H9 (cell line): ENCODE data around the gene TOGARAM1. TPM values are rescaled to one million over a fixed set of nuclear protein-coding genes. Genes with fewer than 3 reads are reported as not detected.

Experiments used
- DNase-seq: peaks from one replicate; pipeline ENCODE4 v3.0.0-alpha.2; 2017
- H2AFZ ChIP-seq: one replicate; pipeline ENCODE4 v1.6.1; 2013; ENCODE audit warnings: mild to moderate bottlenecking, low read length, control low read depth, moderate library complexity
- H2AK5ac ChIP-seq: 2 replicates; pipeline ENCODE4 v1.6.1; 2013; ENCODE audit warnings: low read length, control low read depth, mixed read lengths; ENCODE audit not compliant: insufficient read length
- H2BK120ac ChIP-seq: one replicate; pipeline ENCODE4 v1.6.1; 2013; ENCODE audit warnings: low read depth, mild to moderate bottlenecking, low read length, control low read depth, inconsistent platforms; ENCODE audit not compliant: poor library complexity, severe bottlenecking
- H2BK12ac ChIP-seq: 2 replicates; pipeline ENCODE4 v1.6.1; 2013; ENCODE audit warnings: low read length, control low read depth, mixed read lengths, low read depth; ENCODE audit not compliant: insufficient read length
- H2BK15ac ChIP-seq: 2 replicates; pipeline ENCODE4 v1.6.1; 2013; ENCODE audit warnings: low read depth, low read length, control low read depth
- H2BK20ac ChIP-seq: one replicate; pipeline ENCODE4 v1.6.1; 2013; ENCODE audit warnings: low read depth, mild to moderate bottlenecking, low read length, control low read depth, inconsistent platforms; ENCODE audit not compliant: poor library complexity, severe bottlenecking
- H2BK5ac ChIP-seq: 2 replicates; pipeline ENCODE4 v1.6.1; 2013; ENCODE audit warnings: low read length, control low read depth, mixed read lengths; ENCODE audit not compliant: insufficient read length
- H3K14ac ChIP-seq: 2 replicates; pipeline ENCODE4 v1.6.1; 2013; ENCODE audit warnings: low read length, control low read depth; ENCODE audit not compliant: insufficient read depth
- H3K18ac ChIP-seq: 2 replicates; pipeline ENCODE4 v1.6.1; 2013; ENCODE audit warnings: low read depth, mild to moderate bottlenecking, mixed read lengths, low read length, control low read depth; ENCODE audit not compliant: insufficient read length
- H3K23ac ChIP-seq: 2 replicates; pipeline ENCODE4 v1.6.1; 2013; ENCODE audit warnings: low read length, control low read depth, mixed read lengths, low read depth; ENCODE audit not compliant: insufficient read length
- H3K23me2 ChIP-seq: 2 replicates; pipeline ENCODE4 v1.6.1; 2013; ENCODE audit warnings: low read depth, mild to moderate bottlenecking, mixed read lengths, low read length, control low read depth; ENCODE audit not compliant: insufficient read length, poor library complexity, severe bottlenecking
- H3K27ac ChIP-seq: 2 replicates; pipeline ENCODE4 v1.5.1; 2013; ENCODE audit warnings: low read length, control low read depth, mixed read lengths, low read depth; ENCODE audit not compliant: insufficient read length
- H3K27me3 ChIP-seq: 2 replicates; pipeline ENCODE4 v1.6.1; 2013; ENCODE audit warnings: low read length, control low read depth, inconsistent platforms; ENCODE audit not compliant: insufficient read depth
- H3K4ac ChIP-seq: 2 replicates; pipeline ENCODE4 v1.6.1; 2013; ENCODE audit warnings: low read depth, mild to moderate bottlenecking, control low read depth, inconsistent platforms, low read length, moderate library complexity
- H3K4me1 ChIP-seq: 2 replicates; pipeline ENCODE4 v1.6.1; 2013; ENCODE audit warnings: low read length, control low read depth, inconsistent platforms; ENCODE audit not compliant: insufficient read depth
- H3K4me2 ChIP-seq: 2 replicates; pipeline ENCODE4 v1.6.1; 2013; ENCODE audit warnings: low read length, control low read depth, mixed read lengths; ENCODE audit not compliant: insufficient read length, insufficient read depth
- H3K56ac ChIP-seq: 2 replicates; pipeline ENCODE4 v1.6.1; 2013; ENCODE audit warnings: low read depth, mild to moderate bottlenecking, mixed read lengths, low read length, control low read depth; ENCODE audit not compliant: insufficient read length
- H3K79me1 ChIP-seq: 2 replicates; pipeline ENCODE4 v1.6.1; 2013; ENCODE audit warnings: low read depth, mild to moderate bottlenecking, moderate library complexity, low read length, control low read depth, inconsistent platforms; ENCODE audit not compliant: insufficient read depth, poor library complexity, severe bottlenecking
- H3K79me2 ChIP-seq: 2 replicates; pipeline ENCODE4 v1.6.1; 2013; ENCODE audit warnings: low read length, control low read depth, inconsistent platforms; ENCODE audit not compliant: insufficient read depth
- H3K9ac ChIP-seq: 2 replicates; pipeline ENCODE4 v1.6.1; 2013; ENCODE audit warnings: low read length, control low read depth, mixed read lengths; ENCODE audit not compliant: insufficient read length; ENCODE audit errors: extremely low read depth
- H3K9me3 ChIP-seq: one replicate; pipeline ENCODE4 v1.6.1; 2013; ENCODE audit warnings: low read depth, low read length, inconsistent platforms; ENCODE audit not compliant: control insufficient read depth
- H3T11ph ChIP-seq: one replicate; pipeline ENCODE4 v1.6.1; 2013; ENCODE audit warnings: mild to moderate bottlenecking, low read length, control low read depth, inconsistent platforms
- H4K20me1 ChIP-seq: one replicate; pipeline ENCODE4 v1.6.1; 2013; ENCODE audit not compliant: control insufficient read depth, insufficient read length, insufficient read depth
- H4K5ac ChIP-seq: 2 replicates; pipeline ENCODE4 v1.6.1; 2013; ENCODE audit warnings: low read depth, mild to moderate bottlenecking, mixed read lengths, low read length, control low read depth; ENCODE audit not compliant: insufficient read length
- H4K8ac ChIP-seq: replicated peaks from 2 replicates; pipeline ENCODE4 v1.6.1; 2013; ENCODE audit warnings: low read length, control low read depth, mixed read lengths, low read depth; ENCODE audit not compliant: insufficient read length
- H4K91ac ChIP-seq: 2 replicates; pipeline ENCODE4 v1.6.1; 2013; ENCODE audit warnings: low read depth, mild to moderate bottlenecking, moderate library complexity, mixed read lengths, low read length, control low read depth; ENCODE audit not compliant: insufficient read length
- H3K27ac Mint-ChIP-seq, 3 experiments: 2 replicates in 2 of 3; 3 replicates in 1 of 3; pipeline ENCODE4 v1.8.0; 2020 to 2021; ENCODE audit warnings: mixed read lengths in 3 of 3, mild to moderate bottlenecking in 1 of 3, moderate library complexity in 1 of 3
- H3K27me3 Mint-ChIP-seq: 2 replicates; pipeline ENCODE4 v1.8.0; 2021; ENCODE audit warnings: low read depth, mild to moderate bottlenecking, moderate library complexity, mixed read lengths
- H3K36me3 Mint-ChIP-seq, 3 experiments: 2 replicates in 2 of 3; 3 replicates in 1 of 3; pipeline ENCODE4 v1.8.0; 2020 to 2021; ENCODE audit warnings: low read depth in 3 of 3, mixed read lengths in 3 of 3; ENCODE audit not compliant: insufficient read depth in 1 of 3
- H3K4me1 Mint-ChIP-seq, 2 experiments: 2 replicates each; pipeline ENCODE4 v1.8.0; 2020; ENCODE audit warnings: mixed read lengths in 2 of 2
- H3K4me3 Mint-ChIP-seq, 2 experiments: 2 replicates in 1 of 2; 3 replicates in 1 of 2; pipeline ENCODE4 v1.8.0; 2020 to 2021; ENCODE audit warnings: mild to moderate bottlenecking in 2 of 2, mixed read lengths in 2 of 2, moderate library complexity in 1 of 2
- H3K9me3 Mint-ChIP-seq, 2 experiments: 2 replicates in 1 of 2; 3 replicates in 1 of 2; pipeline ENCODE4 v1.8.0; 2020; ENCODE audit warnings: mild to moderate bottlenecking in 2 of 2, mixed read lengths in 2 of 2, moderate library complexity in 1 of 2
- WGBS: extraction: QIAGEN DNeasy Blood & Tissue Kit; methylation state at CpG from one replicate; pipeline ENCODE4 v1.1.7; 2013; ENCODE audit warnings: missing lambda C conversion rate, low lambda C conversion rate, mixed read lengths; ENCODE audit not compliant: insufficient read length; ENCODE audit errors: extremely low coverage; 5-methylcytosine and 5-hydroxymethylcytosine counted together
- total RNA-seq: library from RNA; stranded (reverse); gene quantifications from 2 replicates; pipeline ENCODE4 v1.2.1, GENCODE V29; 2021
- TF ChIP-seq, protein P1 (sequence below): fragments of 200-600 bp; sonication (generic); conservative IDR thresholded peaks from 3 replicates; pipeline ENCODE4 v1.8.0; 2021; ENCODE audit warnings: antibody characterized with exemption, mild to moderate bottlenecking

TOGARAM1 gene
- total RNA-seq, 1 experiment from 2014 or later: 11.4 TPM

DNA sequence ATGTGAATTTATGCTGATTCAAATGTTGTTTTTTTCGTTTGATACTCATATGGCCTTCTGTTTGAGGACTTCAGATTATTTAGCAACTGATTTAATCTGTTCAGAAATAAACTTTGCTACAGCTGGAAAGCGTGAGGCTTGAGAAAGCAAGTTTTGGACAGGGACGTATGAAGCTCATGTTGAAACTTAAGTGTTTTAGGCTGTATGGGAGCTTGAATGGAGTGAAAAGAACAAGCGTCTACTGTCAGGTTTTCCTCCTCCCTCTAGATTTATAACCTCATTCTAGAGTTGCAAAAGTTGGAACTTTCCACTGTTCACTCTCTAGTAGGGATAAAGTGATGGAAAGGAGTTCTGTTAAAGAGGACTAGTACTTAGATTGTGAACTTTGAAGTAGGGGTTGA is 123.0 kb downstream of the TOGARAM1 start:
- peaks cover 31 to 43% of the 10 kb centered on the region in 2 experiments for H3K4me1 Mint-ChIP-seq
- Histone ChIP-seq H3K27ac (no peak overlapping the region), H2BK120ac (no peak overlapping the region), H2BK5ac (no peak overlapping the region), H3K23me2 (peaks cover 3% of the 10 kb centered on the region), H3K4me2 (peak overlapping the region; percentile 54), H2AK5ac (no peak overlapping the region), H3K56ac (no peak overlapping the region), H3K23ac (no peak overlapping the region), H4K8ac (no peak overlapping the region), H3T11ph (no peak overlapping the region), H2AFZ (no peak overlapping the region), H3K14ac (no peak overlapping the region), H2BK12ac (no peak overlapping the region), H3K79me1 (no peaks in the 10 kb centered on the region), H2BK20ac (no peak overlapping the region), H3K18ac (no peak overlapping the region), H4K20me1 (no peaks in the 10 kb centered on the region), H3K79me2 (peaks cover 40% of the 10 kb centered on the region; the same call in 1 of the 2 replicates), H3K9me3 (no peaks in the 10 kb centered on the region), H2BK15ac (no peak overlapping the region), H3K27me3 (no peaks in the 10 kb centered on the region), H3K4ac (no peak overlapping the region), H3K4me1 (no peaks in the 10 kb centered on the region), H4K5ac (no peak overlapping the region), H4K91ac (no peak overlapping the region), H3K9ac (peak overlapping the region; percentile 88)
- H3K27me3 Mint-ChIP-seq: no peaks in the 10 kb centered on the region; the same call in 1 of the 2 replicates
- H3K9me3 Mint-ChIP-seq: no peaks in the 10 kb centered on the region
- DNase-seq: no peak
- no CpG with 5 or more reads among the region's 4 CpGs for WGBS
- TF ChIP-seq, protein P1, sequence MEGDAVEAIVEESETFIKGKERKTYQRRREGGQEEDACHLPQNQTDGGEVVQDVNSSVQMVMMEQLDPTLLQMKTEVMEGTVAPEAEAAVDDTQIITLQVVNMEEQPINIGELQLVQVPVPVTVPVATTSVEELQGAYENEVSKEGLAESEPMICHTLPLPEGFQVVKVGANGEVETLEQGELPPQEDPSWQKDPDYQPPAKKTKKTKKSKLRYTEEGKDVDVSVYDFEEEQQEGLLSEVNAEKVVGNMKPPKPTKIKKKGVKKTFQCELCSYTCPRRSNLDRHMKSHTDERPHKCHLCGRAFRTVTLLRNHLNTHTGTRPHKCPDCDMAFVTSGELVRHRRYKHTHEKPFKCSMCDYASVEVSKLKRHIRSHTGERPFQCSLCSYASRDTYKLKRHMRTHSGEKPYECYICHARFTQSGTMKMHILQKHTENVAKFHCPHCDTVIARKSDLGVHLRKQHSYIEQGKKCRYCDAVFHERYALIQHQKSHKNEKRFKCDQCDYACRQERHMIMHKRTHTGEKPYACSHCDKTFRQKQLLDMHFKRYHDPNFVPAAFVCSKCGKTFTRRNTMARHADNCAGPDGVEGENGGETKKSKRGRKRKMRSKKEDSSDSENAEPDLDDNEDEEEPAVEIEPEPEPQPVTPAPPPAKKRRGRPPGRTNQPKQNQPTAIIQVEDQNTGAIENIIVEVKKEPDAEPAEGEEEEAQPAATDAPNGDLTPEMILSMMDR: no peak
- peak overlapping the region; percentile 99 for H3K4me3 Mint-ChIP-seq
- peaks cover 0 to 15% (median 3%) of the 10 kb centered on the region in 3 experiments; a peak in 5 of 7 replicates for H3K36me3 Mint-ChIP-seq
- peak overlapping the region; percentile 30 to 66 (median 40); a peak in 2 of 7 replicates for H3K27ac Mint-ChIP-seq
